Endothelial cell of umbilical vein (primary cell): ENCODE measurements around the gene FRMD4A.

Source experiments
- EZH2 ChIP-seq: IDR thresholded peaks from 2 replicates; pipeline ENCODE4 v1.6.1; 2012; ENCODE audit warnings: borderline replicate concordance, low read depth, mild to moderate bottlenecking, moderate library complexity, low read length, inconsistent platforms; ENCODE audit not compliant: severe bottlenecking
- POLR2A ChIP-seq: IDR thresholded peaks from 2 replicates; pipeline ENCODE4 v1.6.1; 2012; ENCODE audit warnings: low read depth, mild to moderate bottlenecking, control low read depth, low read length
- TF ChIP-seq, protein P1 (sequence below), 2 donors: IDR thresholded peaks; 1 replicate in 1 of 2; 2 replicates in 1 of 2; pipeline ENCODE4 v1.5.1; 2011; ENCODE audit warnings: low read length in 2 of 2, mild to moderate bottlenecking in 2 of 2, moderate library complexity in 2 of 2, control low read depth in 1 of 2, inconsistent platforms in 1 of 2, low read depth in 1 of 2; ENCODE audit not compliant: insufficient read depth in 1 of 2; ENCODE audit errors: extremely low read depth in 1 of 2

DNA sequence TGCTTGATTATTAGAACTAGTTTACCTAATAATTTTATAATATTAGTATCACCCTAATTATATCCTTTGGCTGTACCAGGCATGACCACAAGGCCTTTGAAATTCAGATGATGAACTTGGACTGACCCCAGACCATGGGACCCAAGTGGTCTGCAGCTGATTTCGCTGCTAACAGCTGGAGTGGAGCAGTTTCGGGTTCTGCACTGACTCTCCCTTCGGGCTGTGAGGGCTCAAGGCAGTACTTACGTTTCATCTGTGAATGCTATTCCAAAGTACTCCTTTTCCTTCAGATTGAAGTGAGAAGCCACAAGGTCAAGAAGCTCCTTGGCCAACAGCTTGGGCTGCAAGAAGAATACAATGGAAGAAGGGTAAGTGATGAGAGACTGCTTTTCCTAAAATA, 520.2 kb downstream of the FRMD4A start:
- TF ChIP-seq, protein P1, sequence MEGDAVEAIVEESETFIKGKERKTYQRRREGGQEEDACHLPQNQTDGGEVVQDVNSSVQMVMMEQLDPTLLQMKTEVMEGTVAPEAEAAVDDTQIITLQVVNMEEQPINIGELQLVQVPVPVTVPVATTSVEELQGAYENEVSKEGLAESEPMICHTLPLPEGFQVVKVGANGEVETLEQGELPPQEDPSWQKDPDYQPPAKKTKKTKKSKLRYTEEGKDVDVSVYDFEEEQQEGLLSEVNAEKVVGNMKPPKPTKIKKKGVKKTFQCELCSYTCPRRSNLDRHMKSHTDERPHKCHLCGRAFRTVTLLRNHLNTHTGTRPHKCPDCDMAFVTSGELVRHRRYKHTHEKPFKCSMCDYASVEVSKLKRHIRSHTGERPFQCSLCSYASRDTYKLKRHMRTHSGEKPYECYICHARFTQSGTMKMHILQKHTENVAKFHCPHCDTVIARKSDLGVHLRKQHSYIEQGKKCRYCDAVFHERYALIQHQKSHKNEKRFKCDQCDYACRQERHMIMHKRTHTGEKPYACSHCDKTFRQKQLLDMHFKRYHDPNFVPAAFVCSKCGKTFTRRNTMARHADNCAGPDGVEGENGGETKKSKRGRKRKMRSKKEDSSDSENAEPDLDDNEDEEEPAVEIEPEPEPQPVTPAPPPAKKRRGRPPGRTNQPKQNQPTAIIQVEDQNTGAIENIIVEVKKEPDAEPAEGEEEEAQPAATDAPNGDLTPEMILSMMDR (IDR thresholded peaks at IDR 0.05; ENCODE audit: extremely low read depth in 1 of 2, insufficient read depth in 1 of 2, low read depth in 1 of 2, low read length in 2 of 2) = no peak
- TF ChIP-seq POLR2A = no peak
- TF ChIP-seq EZH2 = no peak
